Kidney (tissue), 14 donors: Measurements from ENCODE around the gene METAP1. TPM values are rescaled to one million over a fixed set of nuclear protein-coding genes. Genes with fewer than 3 reads are reported as not detected.
A peak's percentile ranks its signal among the peaks of the same experiment; 100 is the strongest.

ENCODE experiments used
- DNase-seq, 5 donors: peaks; one replicate each; pipeline ENCODE4 v3.0.0-alpha.2; 2013 to 2020
- FAIRE-seq: peaks from 2 replicates; lab custom pipeline; 2012; peaks lifted over from hg19 to GRCh38; lab: Jason Lieb, UNC
- H3K27ac ChIP-seq, 2 donors: one replicate each; pipeline ENCODE4 v1.7.0; 2013; ENCODE audit warnings: low read depth in 2 of 2, low read length in 2 of 2, inconsistent platforms in 1 of 2
- H3K27me3 ChIP-seq: one replicate; pipeline ENCODE4 v1.7.1; 2013; ENCODE audit warnings: low read length, inconsistent platforms; ENCODE audit not compliant: control insufficient read depth, insufficient read depth
- H3K36me3 ChIP-seq, 3 donors: one replicate each; pipeline versions ENCODE4 v1.7.0 to v1.7.1; 2013; ENCODE audit warnings: low read length in 3 of 3, control low read depth in 1 of 3, inconsistent platforms in 1 of 3; ENCODE audit not compliant: insufficient read depth in 3 of 3, control insufficient read depth in 2 of 3
- H3K4me1 ChIP-seq, 3 donors: one replicate each; pipeline versions ENCODE4 v1.7.0 to v1.7.1; 2013; ENCODE audit warnings: low read length in 3 of 3, inconsistent platforms in 1 of 3, low read depth in 1 of 3; ENCODE audit not compliant: control insufficient read depth in 2 of 3, insufficient read depth in 2 of 3
- H3K4me3 ChIP-seq, 3 donors: one replicate each; pipeline versions ENCODE4 v1.7.0 to v1.8.1; 2013; ENCODE audit warnings: low read length in 3 of 3, control low read depth in 1 of 3, inconsistent platforms in 1 of 3
- H3K9ac ChIP-seq, 3 donors: one replicate each; pipeline versions ENCODE4 v1.7.0 to v1.7.1; 2013; ENCODE audit warnings: low read length in 3 of 3, control low read depth in 1 of 3, inconsistent platforms in 1 of 3
- H3K9me3 ChIP-seq, 3 donors: one replicate each; pipeline versions ENCODE4 v1.7.0 to v1.7.1; 2013; ENCODE audit warnings: low read length in 3 of 3, control low read depth in 1 of 3, inconsistent platforms in 1 of 3; ENCODE audit not compliant: control insufficient read depth in 2 of 3, insufficient read depth in 1 of 3
- intact Hi-C: fragments of 100-400 bp; cut with DNase I; formaldehyde crosslinking; loops from one replicate; pipeline ENCODE4 v1.11.1; 2022
- polyA plus RNA-seq: library from polyadenylated mRNA; stranded (reverse); fragments of 350-450 nt; fragmentation: Illumina TruSeq; extraction: RNeasy Lipid Tissue Mini Kit (QIAGEN cat#74804); gene quantifications from one replicate; pipeline ENCODE4 v1.2.3, GENCODE V29; 2014; ENCODE audit warnings: low read depth, low replicate concordance; ENCODE audit not compliant: insufficient read depth
- total RNA-seq: library from RNA; stranded (reverse); fragmentation: NEBNext Ultra II Directional; extraction: Animal tissue kit (Norgen Biotek cat#: 25700); gene quantifications from one replicate; pipeline ENCODE4 v1.2.1, GENCODE V29; 2021
- TF ChIP-seq, protein P1 (sequence below): IDR thresholded peaks from 3 replicates; pipeline ENCODE4 v1.5.1; 2012; ENCODE audit warnings: mild to moderate bottlenecking, moderate library complexity, borderline replicate concordance; ENCODE audit not compliant: insufficient read depth; ENCODE audit errors: extremely low read depth
- donor health status: control.
- donor health status: control.
- donor health status: control.
- donor health status: control.
- donor health status: control.
- donor health status: DM: yes; HTN: yes; CAD: no.
- donor health status: Normal renal cell carcinoma (clear cell type).

METAP1 gene
- total and polyA plus RNA-seq, 2 donors from 2014 or later, result 22.7 to 33.8 TPM

- Histone ChIP-seq H3K36me3 (no peaks in the 10 kb centered on the region), H3K4me3 (no peak overlapping the region), H3K9ac (no peak overlapping the region), H3K27me3 (no peaks in the 10 kb centered on the region), H3K27ac (peak overlapping the region in 1 of 2 donors; percentile 55), H3K4me1 (peaks cover 0 to 47% (median 5%) of the 10 kb centered on the region in 3 donors), H3K9me3 (peaks cover 0 to 8% (median 0%) of the 10 kb centered on the region in 3 donors)
- DNase-seq, result no peak
- FAIRE-seq, result no peak
- TF ChIP-seq, protein P1, sequence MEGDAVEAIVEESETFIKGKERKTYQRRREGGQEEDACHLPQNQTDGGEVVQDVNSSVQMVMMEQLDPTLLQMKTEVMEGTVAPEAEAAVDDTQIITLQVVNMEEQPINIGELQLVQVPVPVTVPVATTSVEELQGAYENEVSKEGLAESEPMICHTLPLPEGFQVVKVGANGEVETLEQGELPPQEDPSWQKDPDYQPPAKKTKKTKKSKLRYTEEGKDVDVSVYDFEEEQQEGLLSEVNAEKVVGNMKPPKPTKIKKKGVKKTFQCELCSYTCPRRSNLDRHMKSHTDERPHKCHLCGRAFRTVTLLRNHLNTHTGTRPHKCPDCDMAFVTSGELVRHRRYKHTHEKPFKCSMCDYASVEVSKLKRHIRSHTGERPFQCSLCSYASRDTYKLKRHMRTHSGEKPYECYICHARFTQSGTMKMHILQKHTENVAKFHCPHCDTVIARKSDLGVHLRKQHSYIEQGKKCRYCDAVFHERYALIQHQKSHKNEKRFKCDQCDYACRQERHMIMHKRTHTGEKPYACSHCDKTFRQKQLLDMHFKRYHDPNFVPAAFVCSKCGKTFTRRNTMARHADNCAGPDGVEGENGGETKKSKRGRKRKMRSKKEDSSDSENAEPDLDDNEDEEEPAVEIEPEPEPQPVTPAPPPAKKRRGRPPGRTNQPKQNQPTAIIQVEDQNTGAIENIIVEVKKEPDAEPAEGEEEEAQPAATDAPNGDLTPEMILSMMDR, result peak; percentile 20
- intact Hi-C loops, result no loop called here
Measured at GRCh38 chr4:99024481-99025275, 29.2 kb downstream of the METAP1 start.

- intact Hi-C loops, result no loop called here
- Histone ChIP-seq H3K9ac (no peak overlapping the region), H3K4me1 (peaks cover 0 to 47% (median 5%) of the 10 kb centered on the region in 3 donors), H3K27me3 (no peaks in the 10 kb centered on the region), H3K9me3 (peaks cover 0 to 8% (median 0%) of the 10 kb centered on the region in 3 donors), H3K4me3 (no peak overlapping the region), H3K27ac (peak overlapping the region in 1 of 2 donors; percentile 55), H3K36me3 (no peaks in the 10 kb centered on the region)
- TF ChIP-seq, protein P1, result no peak
- no peak for FAIRE-seq
- DNase-seq, result peak in 1 of 5 donors; percentile 13
Measured at GRCh38 chr4:99025506-99025905, 30.0 kb downstream of the METAP1 start.

GRCh38 chr4:99027304-99027703, 31.8 kb downstream of the METAP1 start:
- Histone ChIP-seq H3K9ac (no peak overlapping the region), H3K4me1 (peaks cover 0 to 47% (median 5%) of the 10 kb centered on the region in 3 donors), H3K36me3 (no peaks in the 10 kb centered on the region), H3K9me3 (no peaks in the 10 kb centered on the region), H3K4me3 (no peak overlapping the region), H3K27me3 (no peaks in the 10 kb centered on the region), H3K27ac (no peak overlapping the region)
- TF ChIP-seq, protein P1, result no peak
- no peak for DNase-seq
- intact Hi-C loops, result no loop called here
- no peak for FAIRE-seq
